A549 (cell line): ENCODE measurements around the gene APBB3.
A peak's percentile ranks its signal among the peaks of the same experiment; 100 is the strongest.

Experiments used
- ESRRA ChIP-seq: fragments of 150-350 bp; IDR thresholded peaks from 2 replicates; pipeline ENCODE4 v1.6.1; 2014; ENCODE audit warnings: mild to moderate bottlenecking, low read length, borderline replicate concordance
- JUN ChIP-seq, 2 experiments: fragments of >200 bp; sonication (Bioruptor Twin); formaldehyde crosslinking; IDR thresholded peaks; 2 replicates in 1 of 2; 3 replicates in 1 of 2; pipeline ENCODE4 v1.6.1; 2016 to 2017
- NPAS2 ChIP-seq: fragments of 250-450 bp; sonication (Bioruptor Pico); IDR thresholded peaks from 2 replicates; pipeline ENCODE4 v1.8.0; 2022; ENCODE audit warnings: mild to moderate bottlenecking, moderate library complexity, borderline replicate concordance
- POLR2A ChIP-seq: IDR thresholded peaks from 2 replicates; pipeline ENCODE4 v1.6.1; 2012; ENCODE audit warnings: mild to moderate bottlenecking, low read length
- RFX5 ChIP-seq: fragments of 450-650 bp; IDR thresholded peaks from 2 replicates; pipeline ENCODE4 v1.7.1; 2014; ENCODE audit warnings: antibody characterized with exemption, mild to moderate bottlenecking, moderate library complexity
- TF ChIP-seq, protein P1 (sequence below): fragments of 450-650 bp; IDR thresholded peaks from 2 replicates; pipeline ENCODE4 v1.6.1; 2014; ENCODE audit warnings: antibody characterized with exemption
- TF ChIP-seq, protein P2 (sequence below): fragments of >200 bp; sonication (Bioruptor Twin); formaldehyde crosslinking; IDR thresholded peaks from 3 replicates; pipeline ENCODE4 v1.5.1; 2016

DNA sequence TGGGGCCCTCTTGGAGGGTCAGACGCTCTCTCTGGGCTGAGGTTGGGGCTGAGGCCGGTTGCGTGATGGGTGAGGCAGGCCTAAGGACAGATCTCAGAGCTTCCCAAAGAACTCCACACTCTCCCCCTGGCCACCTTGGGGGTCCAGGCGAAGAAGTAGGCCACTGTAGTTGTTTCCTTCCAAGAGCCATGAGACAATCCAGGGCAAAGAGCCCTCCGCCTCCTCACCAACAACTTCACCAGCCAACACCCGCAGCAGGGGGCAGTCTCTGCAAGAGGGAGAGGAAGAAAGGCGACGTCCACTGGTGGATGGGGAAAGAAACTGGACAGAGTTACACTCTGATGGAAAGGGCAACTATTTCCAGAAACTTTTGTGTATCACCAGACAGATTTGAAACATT is 10.9 kb upstream of the APBB3 start:
- TF ChIP-seq, protein P1, sequence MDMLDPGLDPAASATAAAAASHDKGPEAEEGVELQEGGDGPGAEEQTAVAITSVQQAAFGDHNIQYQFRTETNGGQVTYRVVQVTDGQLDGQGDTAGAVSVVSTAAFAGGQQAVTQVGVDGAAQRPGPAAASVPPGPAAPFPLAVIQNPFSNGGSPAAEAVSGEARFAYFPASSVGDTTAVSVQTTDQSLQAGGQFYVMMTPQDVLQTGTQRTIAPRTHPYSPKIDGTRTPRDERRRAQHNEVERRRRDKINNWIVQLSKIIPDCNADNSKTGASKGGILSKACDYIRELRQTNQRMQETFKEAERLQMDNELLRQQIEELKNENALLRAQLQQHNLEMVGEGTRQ = no peak
- TF ChIP-seq JUN (IDR thresholded peaks at IDR 0.05) = no peak
- TF ChIP-seq, protein P2, sequence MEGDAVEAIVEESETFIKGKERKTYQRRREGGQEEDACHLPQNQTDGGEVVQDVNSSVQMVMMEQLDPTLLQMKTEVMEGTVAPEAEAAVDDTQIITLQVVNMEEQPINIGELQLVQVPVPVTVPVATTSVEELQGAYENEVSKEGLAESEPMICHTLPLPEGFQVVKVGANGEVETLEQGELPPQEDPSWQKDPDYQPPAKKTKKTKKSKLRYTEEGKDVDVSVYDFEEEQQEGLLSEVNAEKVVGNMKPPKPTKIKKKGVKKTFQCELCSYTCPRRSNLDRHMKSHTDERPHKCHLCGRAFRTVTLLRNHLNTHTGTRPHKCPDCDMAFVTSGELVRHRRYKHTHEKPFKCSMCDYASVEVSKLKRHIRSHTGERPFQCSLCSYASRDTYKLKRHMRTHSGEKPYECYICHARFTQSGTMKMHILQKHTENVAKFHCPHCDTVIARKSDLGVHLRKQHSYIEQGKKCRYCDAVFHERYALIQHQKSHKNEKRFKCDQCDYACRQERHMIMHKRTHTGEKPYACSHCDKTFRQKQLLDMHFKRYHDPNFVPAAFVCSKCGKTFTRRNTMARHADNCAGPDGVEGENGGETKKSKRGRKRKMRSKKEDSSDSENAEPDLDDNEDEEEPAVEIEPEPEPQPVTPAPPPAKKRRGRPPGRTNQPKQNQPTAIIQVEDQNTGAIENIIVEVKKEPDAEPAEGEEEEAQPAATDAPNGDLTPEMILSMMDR = 0 out of 3 replicates have a peak, but pooled peaks have one; percentile 30
- no peak for TF ChIP-seq ESRRA
- TF ChIP-seq POLR2A = no peak
- TF ChIP-seq RFX5 = no peak
- TF ChIP-seq NPAS2 (CRISPR knock-in tag) = no peak
